Heart left ventricle (tissue), 13 donors: Measurements from ENCODE around the gene SLC2A5.

Experiments
- CTCF ChIP-seq, 12 donors: fragments of 200-600 bp; sonication (generic) in 4 of 12; IDR thresholded peaks; one replicate each; pipeline versions ENCODE4 v1.5.0 to v1.8.0; 2018 to 2022; ENCODE audit warnings: antibody characterized with exemption in 12 of 12, mild to moderate bottlenecking in 5 of 12
- POLR2A ChIP-seq, 2 donors: fragments of 450-650 bp; IDR thresholded peaks; one replicate each; pipeline ENCODE4 v1.6.1; 2017; ENCODE audit warnings: antibody characterized with exemption in 2 of 2, mild to moderate bottlenecking in 2 of 2, moderate library complexity in 2 of 2
- donor health status: ischemic (EF 13 %, LVEDD 7.1; RV severe dilation, severe dysfunction).
- donor health status: DM: no; HTN: yes; CAD: no.
- donor health status: DM: no; HTN: no; CAD: no.
- donor health status: ischemic (EF 25% LVEDD 6.9; RV normal size, moderate dysfunction).
- donor health status: ischemic (EF 25% LVEDD 5.7; RV mildly dilated, moderate dysfunction).
- donor health status: ischemic (EF 35%, LVEDD 5.7; RV mildly dilated, moderate dysfunction).
- donor health status: nonischemic (EF 11% LVEDD 7.7; RV severe dilation, severe dysfunction).
- donor health status: DM: yes; HTN: yes; CAD: no.
- donor health status: PGD.
- donor health status: ischemic (EF 29% LVEDD 5.4; RV normal size, mild dysfunction).
- donor health status: nonischemic (EF 23%, LVEDD 6.1; RV moderate dilation, normal function).

- TF ChIP-seq CTCF (IDR thresholded peaks at IDR 0.05) (no peak), POLR2A (IDR thresholded peaks at IDR 0.05) (no peak)
Observed at GRCh38 chr1:9086045-9086444, 16.6 kb upstream of the SLC2A5 start.
